ENCODE data around the gene EPM2AIP1.
"Not testable (repeated sequence)": the region's sequence is repeated elsewhere in the genome, so short reads cannot be mapped to it uniquely, and the experiment has no call there.

The EPM2AIP1 gene

GRCh38 chr3:36992806-36993325, at the start of gene EPM2AIP1:
TSS of gene EPM2AIP1 (minus strand) at chr3:36993131. CDS start at chr3:36993077, 54 bp downstream.
- DNase-seq: peak in 1 of 2 donors; percentile 100

- DNase-seq: not testable (repeated sequence)
Measured at GRCh38 chr3:37042712-37043111, 49.8 kb upstream of the EPM2AIP1 start.

- DNase-seq: no peak
Measured at GRCh38 chr3:37041546-37042195, 48.7 kb upstream of the EPM2AIP1 start.

- no peak for DNase-seq
Measured at GRCh38 chr3:37040231-37040630, 47.3 kb upstream of the EPM2AIP1 start.

GRCh38 chr3:37039161-37039846, 46.4 kb upstream of the EPM2AIP1 start:
- no peak for DNase-seq

GRCh38 chr3:37037352-37037751, 44.4 kb upstream of the EPM2AIP1 start:
- DNase-seq: no peak

- DNase-seq: no peak
Measured at GRCh38 chr3:37032961-37033360, 40.0 kb upstream of the EPM2AIP1 start.

GRCh38 chr3:37031096-37031682, 38.3 kb upstream of the EPM2AIP1 start:
- no peak for DNase-seq

- no peak for DNase-seq
Measured at GRCh38 chr3:37030588-37030987, 37.7 kb upstream of the EPM2AIP1 start.

GRCh38 chr3:37029516-37030163, 36.7 kb upstream of the EPM2AIP1 start:
- DNase-seq: no peak

GRCh38 chr3:37029111-37029510, 36.2 kb upstream of the EPM2AIP1 start:
- DNase-seq: no peak

GRCh38 chr3:37028329-37028728, 35.4 kb upstream of the EPM2AIP1 start:
- DNase-seq: no peak

GRCh38 chr3:37026851-37027250, 33.9 kb upstream of the EPM2AIP1 start:
- DNase-seq: no peak

GRCh38 chr3:37025561-37026335, 32.8 kb upstream of the EPM2AIP1 start:
- DNase-seq: no peak

GRCh38 chr3:37024820-37025405, 32.0 kb upstream of the EPM2AIP1 start:
- DNase-seq: peak; percentile 81 to 84

- no peak for DNase-seq
Measured at GRCh38 chr3:37024092-37024491, 31.2 kb upstream of the EPM2AIP1 start.

GRCh38 chr3:37017683-37018082, 24.8 kb upstream of the EPM2AIP1 start:
- no peak for DNase-seq

GRCh38 chr3:37016903-37017302, 24.0 kb upstream of the EPM2AIP1 start:
- no peak for DNase-seq

GRCh38 chr3:37015642-37016041, 22.7 kb upstream of the EPM2AIP1 start:
- no peak for DNase-seq

- no peak for DNase-seq
Measured at GRCh38 chr3:37014620-37015019, 21.7 kb upstream of the EPM2AIP1 start.

GRCh38 chr3:36993326-36994283, 674 bp upstream of the EPM2AIP1 start, which contains the start of gene MLH1:
TSS of gene MLH1 (plus strand) at chr3:36993518. CDS start at chr3:36993548, 30 bp downstream.
- DNase-seq: peak; percentile 87 to 100
